Measurements from ENCODE around the gene SLC29A4. TPM values are rescaled to one million over a fixed set of nuclear protein-coding genes. Genes with fewer than 3 reads are reported as not detected.
"Not testable (repeated sequence)": the region's sequence is repeated elsewhere in the genome, so short reads cannot be mapped to it uniquely, and the experiment has no call there.

Gene SLC29A4
- total and polyA plus RNA-seq, 2 donors (not counting 3 experiments of a cell fraction or from before 2014, with no cell fraction given) = 5.2 to 7.7 TPM

DNA sequence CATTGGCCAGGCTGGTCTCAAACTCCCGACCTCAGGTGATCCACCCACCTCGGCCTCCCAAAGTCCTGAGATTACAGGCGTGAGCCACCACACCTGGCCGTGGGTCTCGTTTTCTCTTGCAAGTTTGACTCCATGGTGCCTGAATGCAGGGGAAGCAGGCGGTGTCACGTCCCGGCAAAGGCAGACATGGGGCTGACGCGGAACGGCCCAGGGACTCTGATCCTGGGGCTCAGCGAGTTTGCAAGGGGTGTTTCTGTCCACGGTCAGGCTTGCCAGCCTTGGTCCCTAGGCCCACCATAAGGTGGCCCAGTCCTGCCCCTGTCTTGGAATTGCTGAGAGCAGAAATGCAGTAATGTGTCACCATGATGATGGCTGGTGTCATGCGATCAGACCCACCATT is 6.6 kb upstream of the SLC29A4 start:
- FAIRE-seq; H3K79me2 ChIP-seq (ENCODE audit: control insufficient read depth, insufficient read depth, low read length); POLR2A ChIA-PET; H4K20me1 ChIP-seq (replicated peaks; ENCODE audit: control insufficient read depth, extremely low read depth, insufficient read depth, low read length); H3K9me1 ChIP-seq (replicated peaks; ENCODE audit: control insufficient read depth, extremely low read depth, insufficient read depth, low read length); H3K27me3 ChIP-seq (ENCODE audit: control insufficient read depth in 2 of 2, insufficient read depth in 2 of 2, low read length in 2 of 2); DNase-seq (ENCODE audit: low read depth, low spot score); intact Hi-C loops (cut with micrococcal nuclease); H2AFZ ChIP-seq (ENCODE audit: low read depth, low read length); H3K27ac ChIP-seq (ENCODE audit: insufficient read depth, low read depth, low read length); H3K4me2 ChIP-seq (ENCODE audit: insufficient read depth, low read length); dilution Hi-C loops (cut with MboI; ENCODE audit: extremely low pct_ligation_motif_present, low sequenced_read_pairs); BruUV-seq (replicated peaks); H3K36me3 ChIP-seq (ENCODE audit: control insufficient read depth in 2 of 2, extremely low read depth in 1 of 2, insufficient read depth in 2 of 2, low read length in 2 of 2); H3K4me1 ChIP-seq (ENCODE audit: control insufficient read depth, extremely low read depth, insufficient read depth, low read length); H3K4me3 ChIP-seq (replicated peaks in 1 of 3; ENCODE audit: insufficient read depth in 1 of 3, low read depth in 1 of 3, low read length in 3 of 3); H3K9me3 ChIP-seq (replicated peaks; ENCODE audit: control insufficient read depth, insufficient read depth, low read length); H3K9ac ChIP-seq (replicated peaks; ENCODE audit: extremely low read depth, insufficient read depth, low read length): not testable (repeated sequence)
- CTCF ChIA-PET = interaction anchor here (1.2 to 2.7 kb wide), 2 partner anchors 9 to 36 kb away, joined by 3 to 8 read pairs; no protein-coding TSS in a partner anchor

DNA sequence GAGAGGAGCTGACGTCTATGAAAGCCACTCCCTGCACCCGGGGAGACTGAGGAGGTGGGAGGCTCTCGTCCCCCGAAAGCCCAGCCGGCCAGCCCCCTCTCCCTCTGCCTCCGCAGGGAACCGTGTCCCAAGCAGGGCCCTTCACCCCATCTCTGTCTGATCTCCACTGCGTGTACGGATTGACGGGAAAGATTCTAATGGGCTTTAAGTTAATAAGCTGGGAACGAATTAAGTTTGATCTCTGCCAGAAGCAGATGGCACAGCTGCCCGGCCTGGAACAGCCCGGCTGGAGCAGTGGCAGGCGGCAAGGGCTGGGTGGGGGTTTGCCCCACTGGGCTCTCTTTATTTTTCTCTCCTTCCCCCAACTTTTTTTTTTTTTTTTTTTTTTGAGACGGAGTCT is 6.1 kb upstream of the SLC29A4 start:
- Histone ChIP-seq H3K27ac (ENCODE audit: insufficient read depth, low read depth, low read length) (no peak overlapping the region), H3K4me2 (ENCODE audit: insufficient read depth, low read length) (no peak overlapping the region)
- dilution Hi-C loops (cut with MboI; ENCODE audit: extremely low pct_ligation_motif_present, low sequenced_read_pairs) = no loop called here

More for the DNA sequence above, 6.1 kb upstream of the SLC29A4 start:
- intact Hi-C loops (cut with micrococcal nuclease) = no loop called here
- no peaks in the 10 kb centered on the region for H4K20me1 ChIP-seq (replicated peaks; ENCODE audit: control insufficient read depth, extremely low read depth, insufficient read depth, low read length)
- H3K4me3 ChIP-seq (replicated peaks in 1 of 3; ENCODE audit: insufficient read depth in 1 of 3, low read depth in 1 of 3, low read length in 3 of 3) = no peak overlapping the region
- no peak overlapping the region for H2AFZ ChIP-seq (ENCODE audit: low read depth, low read length)
- no peaks in the 10 kb centered on the region for H3K9me3 ChIP-seq (replicated peaks; ENCODE audit: control insufficient read depth, insufficient read depth, low read length)
- no peaks in the 10 kb centered on the region for H3K36me3 ChIP-seq (ENCODE audit: control insufficient read depth in 2 of 2, extremely low read depth in 1 of 2, insufficient read depth in 2 of 2, low read length in 2 of 2)
- H3K4me1 ChIP-seq (ENCODE audit: control insufficient read depth, extremely low read depth, insufficient read depth, low read length) = no peaks in the 10 kb centered on the region
- H3K27me3 ChIP-seq (ENCODE audit: control insufficient read depth in 2 of 2, insufficient read depth in 2 of 2, low read length in 2 of 2) = no peaks in the 10 kb centered on the region
- no peaks in the 10 kb centered on the region for H3K9me1 ChIP-seq (replicated peaks; ENCODE audit: control insufficient read depth, extremely low read depth, insufficient read depth, low read length)
- no peaks in the 10 kb centered on the region for H3K79me2 ChIP-seq (ENCODE audit: control insufficient read depth, insufficient read depth, low read length)
- ChIA-PET CTCF (interaction anchor here (1.2 to 2.7 kb wide), 2 partner anchors 9 to 37 kb away, joined by 3 to 8 read pairs; no protein-coding TSS in a partner anchor), POLR2A (no interaction called here)
- DNase-seq (ENCODE audit: low read depth, low spot score) = no peak
- FAIRE-seq = no peak
- no peak overlapping the region for H3K9ac ChIP-seq (replicated peaks; ENCODE audit: extremely low read depth, insufficient read depth, low read length)
- no TSS peak for BruUV-seq (replicated peaks)
- TF ChIP-seq JUN (IDR thresholded peaks at IDR 0.05; ENCODE audit: borderline replicate concordance, insufficient read depth, insufficient read length, low read depth) (no peak), FOS (IDR thresholded peaks at IDR 0.05; ENCODE audit: borderline replicate concordance, insufficient read depth, low read length) (no peak), MYC (IDR thresholded peaks at IDR 0.05; ENCODE audit: low read depth, low read length) (no peak), POLR2A (IDR thresholded peaks at IDR 0.05; ENCODE audit: low read depth, low read length) (no peak), EZH2 (IDR thresholded peaks at IDR 0.05; ENCODE audit: borderline replicate concordance, low read depth, low read length, severe bottlenecking) (no peak), GATA2 (IDR thresholded peaks at IDR 0.05; ENCODE audit: insufficient read depth, insufficient read length, low read depth, low read length) (no peak), POLR2AphosphoS5 (IDR thresholded peaks at IDR 0.05; ENCODE audit: insufficient read depth, low read depth, low read length) (no peak)
- TF ChIP-seq, protein P1, sequence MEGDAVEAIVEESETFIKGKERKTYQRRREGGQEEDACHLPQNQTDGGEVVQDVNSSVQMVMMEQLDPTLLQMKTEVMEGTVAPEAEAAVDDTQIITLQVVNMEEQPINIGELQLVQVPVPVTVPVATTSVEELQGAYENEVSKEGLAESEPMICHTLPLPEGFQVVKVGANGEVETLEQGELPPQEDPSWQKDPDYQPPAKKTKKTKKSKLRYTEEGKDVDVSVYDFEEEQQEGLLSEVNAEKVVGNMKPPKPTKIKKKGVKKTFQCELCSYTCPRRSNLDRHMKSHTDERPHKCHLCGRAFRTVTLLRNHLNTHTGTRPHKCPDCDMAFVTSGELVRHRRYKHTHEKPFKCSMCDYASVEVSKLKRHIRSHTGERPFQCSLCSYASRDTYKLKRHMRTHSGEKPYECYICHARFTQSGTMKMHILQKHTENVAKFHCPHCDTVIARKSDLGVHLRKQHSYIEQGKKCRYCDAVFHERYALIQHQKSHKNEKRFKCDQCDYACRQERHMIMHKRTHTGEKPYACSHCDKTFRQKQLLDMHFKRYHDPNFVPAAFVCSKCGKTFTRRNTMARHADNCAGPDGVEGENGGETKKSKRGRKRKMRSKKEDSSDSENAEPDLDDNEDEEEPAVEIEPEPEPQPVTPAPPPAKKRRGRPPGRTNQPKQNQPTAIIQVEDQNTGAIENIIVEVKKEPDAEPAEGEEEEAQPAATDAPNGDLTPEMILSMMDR (IDR thresholded peaks at IDR 0.05; ENCODE audit: extremely low read depth in 1 of 2, insufficient read depth in 1 of 2, low read depth in 1 of 2, low read length in 2 of 2) = no peak
- TF ChIP-seq, protein P2, sequence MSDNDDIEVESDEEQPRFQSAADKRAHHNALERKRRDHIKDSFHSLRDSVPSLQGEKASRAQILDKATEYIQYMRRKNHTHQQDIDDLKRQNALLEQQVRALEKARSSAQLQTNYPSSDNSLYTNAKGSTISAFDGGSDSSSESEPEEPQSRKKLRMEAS (IDR thresholded peaks at IDR 0.05; ENCODE audit: insufficient read depth, insufficient read length) = no peak

Data from endothelial cell of umbilical vein (primary cell).